Measurements from ENCODE around the gene GLA. TPM values are rescaled to one million over a fixed set of nuclear protein-coding genes. Genes with fewer than 3 reads are reported as not detected.
A peak's percentile ranks its signal among the peaks of the same experiment; 100 is the strongest.

GLA gene
- total RNA-seq, 4 donors from 2014 or later, result 13.4 to 16.3 (median 14.6) TPM

DNA sequence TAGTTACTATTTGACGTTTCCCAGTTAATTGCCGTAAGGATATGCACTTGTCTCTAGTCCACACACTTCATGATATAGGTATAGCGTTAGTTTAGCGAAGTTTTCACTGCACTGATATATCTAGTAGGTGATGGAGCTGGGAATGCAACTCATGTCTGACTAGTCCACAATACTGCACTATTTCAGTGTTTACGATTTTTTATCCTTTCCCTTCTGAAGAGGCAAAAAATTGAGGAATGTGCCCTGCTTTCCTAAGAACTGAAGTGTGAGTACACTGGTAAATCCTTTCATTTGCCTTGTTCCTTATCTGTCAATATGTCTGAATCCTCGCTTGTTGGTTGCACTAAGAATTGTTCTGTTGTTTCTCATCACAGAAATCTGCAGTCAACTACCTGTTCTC, 15.9 kb downstream of the GLA start:
- ATAC-seq (no peak), DNase-seq (no peak)
- Histone ChIP-seq H3K9me3 (no peaks in the 10 kb centered on the region), H3K4me1 (no peaks in the 10 kb centered on the region), H3K36me3 (peaks cover 0 to 4% of the 10 kb centered on the region in 2 donors), H3K4me3 (peak overlapping the region; percentile 65 to 73 (median 70)), H3K27ac (peak overlapping the region; percentile 78 to 89 (median 81)), H3K27me3 (no peaks in the 10 kb centered on the region)
- in situ Hi-C loops (cut with MboI; ENCODE audit: low sequenced_read_pairs in 4 of 4), result no loop called here
- no peak for TF ChIP-seq POLR2A (IDR thresholded peaks at IDR 0.05)
- TF ChIP-seq, protein P1, sequence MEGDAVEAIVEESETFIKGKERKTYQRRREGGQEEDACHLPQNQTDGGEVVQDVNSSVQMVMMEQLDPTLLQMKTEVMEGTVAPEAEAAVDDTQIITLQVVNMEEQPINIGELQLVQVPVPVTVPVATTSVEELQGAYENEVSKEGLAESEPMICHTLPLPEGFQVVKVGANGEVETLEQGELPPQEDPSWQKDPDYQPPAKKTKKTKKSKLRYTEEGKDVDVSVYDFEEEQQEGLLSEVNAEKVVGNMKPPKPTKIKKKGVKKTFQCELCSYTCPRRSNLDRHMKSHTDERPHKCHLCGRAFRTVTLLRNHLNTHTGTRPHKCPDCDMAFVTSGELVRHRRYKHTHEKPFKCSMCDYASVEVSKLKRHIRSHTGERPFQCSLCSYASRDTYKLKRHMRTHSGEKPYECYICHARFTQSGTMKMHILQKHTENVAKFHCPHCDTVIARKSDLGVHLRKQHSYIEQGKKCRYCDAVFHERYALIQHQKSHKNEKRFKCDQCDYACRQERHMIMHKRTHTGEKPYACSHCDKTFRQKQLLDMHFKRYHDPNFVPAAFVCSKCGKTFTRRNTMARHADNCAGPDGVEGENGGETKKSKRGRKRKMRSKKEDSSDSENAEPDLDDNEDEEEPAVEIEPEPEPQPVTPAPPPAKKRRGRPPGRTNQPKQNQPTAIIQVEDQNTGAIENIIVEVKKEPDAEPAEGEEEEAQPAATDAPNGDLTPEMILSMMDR (IDR thresholded peaks at IDR 0.05 in 4 of 5, conservative IDR thresholded peaks at IDR 0.05 in 1 of 5), result no peak
- intact Hi-C loops (cut with DNase I; ENCODE audit: low total_unique reads), result loop anchor here (1.0 to 2.0 kb wide), 2 partner anchors 17 to 43 kb away; partner anchors contain the start of gene HNRNPH2

DNA sequence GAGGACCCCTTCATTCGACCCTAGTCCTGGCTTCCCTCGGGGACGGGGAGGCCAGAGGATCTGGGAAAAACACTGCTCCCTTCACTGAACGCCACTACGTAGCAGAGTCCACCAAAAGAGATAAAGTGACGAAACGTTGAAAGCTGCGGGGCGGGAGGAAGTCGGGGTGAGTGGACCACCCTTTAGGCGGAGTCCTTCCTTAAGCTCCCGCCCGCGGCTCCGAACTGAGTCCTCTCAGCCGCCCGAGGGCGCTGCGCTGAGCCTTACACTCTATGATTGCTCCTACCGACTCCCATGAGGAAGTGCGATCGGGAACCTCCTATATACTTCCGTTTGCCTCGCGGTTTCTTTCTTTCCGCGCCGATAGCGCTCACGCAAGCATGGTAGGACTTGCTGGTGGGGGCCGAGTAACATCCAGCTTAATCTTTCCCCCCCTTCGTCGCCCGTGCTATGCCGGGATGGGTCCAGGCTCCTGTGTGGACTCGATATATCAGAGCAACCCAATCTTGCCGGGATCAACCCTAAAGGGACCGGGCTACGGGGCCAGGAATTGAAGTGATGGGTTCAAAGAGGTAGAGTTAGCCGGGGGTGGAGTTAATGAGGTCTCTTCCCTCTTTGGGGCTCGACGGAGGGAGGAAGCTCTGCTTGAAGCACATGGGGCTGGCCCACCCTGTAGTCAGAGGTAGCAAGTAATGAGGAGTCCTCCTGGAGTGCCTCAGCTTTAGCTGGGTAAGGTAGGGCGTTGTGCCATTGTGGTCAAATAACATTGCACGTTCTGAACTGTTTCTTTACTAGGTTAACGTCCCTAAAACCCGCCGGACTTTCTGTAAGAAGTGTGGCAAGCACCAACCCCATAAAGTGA, 16.8 kb downstream of the GLA start, which contains the start of gene RPL36A:
Gene RPL36A, plus strand, starts transcription at position 348 of the 862 bp plus-strand sequence. Its CDS starts 33 bp downstream, at position 381.
- DNase-seq (peak; percentile 71 to 82), ATAC-seq (peak; percentile 99)
- no peaks in the 10 kb centered on the region for H3K27me3 ChIP-seq
- H3K27ac ChIP-seq, result peak within 1 kb of the TSS; percentile 78 to 89 (median 81)
- H3K4me1 ChIP-seq, result no peaks in the 10 kb centered on the region
- H3K4me3 ChIP-seq, result peak within 1 kb of the TSS; percentile 65 to 73 (median 70)
- in situ Hi-C loops (cut with MboI; ENCODE audit: low sequenced_read_pairs in 4 of 4), result no loop called here
- intact Hi-C loops (cut with DNase I; ENCODE audit: low total_unique reads), result loop anchor here (1.0 to 2.0 kb wide), 2 partner anchors 18 to 42 kb away; partner anchors contain the start of gene HNRNPH2
- peaks cover 0 to 3% of the 10 kb centered on the region in 2 donors for H3K36me3 ChIP-seq
- TF ChIP-seq POLR2A (IDR thresholded peaks at IDR 0.05), result peak; percentile 86 to 87
- TF ChIP-seq, protein P1 (IDR thresholded peaks at IDR 0.05 in 4 of 5, conservative IDR thresholded peaks at IDR 0.05 in 1 of 5), result peak; percentile 43 to 75 (median 55)
- no peaks in the 10 kb centered on the region for H3K9me3 ChIP-seq

DNA sequence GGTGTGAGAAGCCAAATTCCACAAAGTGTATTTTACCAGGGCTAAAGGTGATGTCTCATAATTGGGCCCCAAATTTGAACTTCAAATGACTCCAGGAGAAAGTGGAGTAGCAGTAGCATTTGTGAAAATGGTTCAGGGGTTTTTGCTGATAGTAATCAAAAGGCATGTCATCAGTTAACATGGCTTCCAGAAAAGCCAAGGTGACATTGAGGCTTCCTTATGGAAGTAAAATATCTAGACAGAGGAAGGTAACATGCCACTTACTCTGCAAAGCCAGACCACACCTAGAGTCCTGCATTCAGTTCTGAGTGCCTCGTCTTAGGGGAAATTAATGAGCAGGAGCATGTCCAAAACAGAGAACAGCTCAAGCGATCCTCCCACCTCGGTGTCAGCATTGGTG, 19.1 kb downstream of the GLA start:
- no peak for ATAC-seq
- H3K27me3 ChIP-seq, result no peaks in the 10 kb centered on the region
- H3K4me1 ChIP-seq, result no peaks in the 10 kb centered on the region
- intact Hi-C loops (cut with DNase I; ENCODE audit: low total_unique reads) (no loop called here), in situ Hi-C loops (cut with MboI; ENCODE audit: low sequenced_read_pairs in 4 of 4) (no loop called here)
- no peaks in the 10 kb centered on the region for H3K9me3 ChIP-seq
- no peak for DNase-seq
- H3K36me3 ChIP-seq, result no peaks in the 10 kb centered on the region
- H3K4me3 ChIP-seq, result no peak overlapping the region
- TF ChIP-seq, protein P1 (IDR thresholded peaks at IDR 0.05 in 4 of 5, conservative IDR thresholded peaks at IDR 0.05 in 1 of 5), result no peak
- no peak for TF ChIP-seq POLR2A (IDR thresholded peaks at IDR 0.05)
- no peak overlapping the region for H3K27ac ChIP-seq

DNA sequence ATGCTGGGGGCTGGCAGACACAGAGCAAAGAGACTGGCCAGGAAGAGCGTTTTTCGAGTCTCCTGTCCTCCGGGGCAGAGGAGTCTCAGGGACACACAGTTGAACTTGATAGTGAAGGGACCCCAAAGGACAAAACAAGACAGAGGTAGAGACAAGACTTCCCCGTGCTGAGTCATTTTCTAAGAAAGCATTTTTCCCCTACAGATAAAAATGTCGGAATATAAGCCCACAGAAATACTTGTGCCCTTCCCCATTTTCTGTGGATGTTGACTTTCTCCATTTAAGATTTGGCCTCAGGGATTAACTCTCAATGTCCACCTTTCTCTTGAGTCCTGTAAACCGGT, 21.2 kb downstream of the GLA start:
- H3K4me3 ChIP-seq, result no peak overlapping the region
- no peaks in the 10 kb centered on the region for H3K27me3 ChIP-seq
- H3K36me3 ChIP-seq, result no peaks in the 10 kb centered on the region
- H3K27ac ChIP-seq, result no peak overlapping the region
- TF ChIP-seq POLR2A (IDR thresholded peaks at IDR 0.05), result no peak
- TF ChIP-seq, protein P1 (IDR thresholded peaks at IDR 0.05 in 4 of 5, conservative IDR thresholded peaks at IDR 0.05 in 1 of 5), result no peak
- H3K9me3 ChIP-seq, result no peaks in the 10 kb centered on the region
- no peak for ATAC-seq
- in situ Hi-C loops (cut with MboI; ENCODE audit: low sequenced_read_pairs in 4 of 4), result no loop called here
- no peak for DNase-seq
- intact Hi-C loops (cut with DNase I; ENCODE audit: low total_unique reads), result no loop called here
- no peaks in the 10 kb centered on the region for H3K4me1 ChIP-seq

Measured in gastrocnemius medialis (tissue), 4 donors.